Vagina (tissue), 2 donors: Measurements from ENCODE around the gene B9D1. TPM values are rescaled to one million over a fixed set of nuclear protein-coding genes. Genes with fewer than 3 reads are reported as not detected.

ENCODE experiments used
- DNase-seq, 2 donors: peaks; one replicate each; pipeline ENCODE4 v3.0.0-alpha.2; 2017; ENCODE audit errors: extremely low spot score in 2 of 2
- H3K27ac ChIP-seq: fragments of 200-600 bp; sonication (generic); one replicate; pipeline ENCODE4 v1.5.1; 2019
- H3K27me3 ChIP-seq: fragments of 200-600 bp; sonication (generic); one replicate; pipeline ENCODE4 v1.5.1; 2019
- H3K36me3 ChIP-seq, 2 donors: fragments of 200-600 bp; sonication (generic); one replicate each; pipeline ENCODE4 v1.5.1; 2017 to 2019
- H3K4me1 ChIP-seq: fragments of 200-600 bp; sonication (generic); one replicate; pipeline ENCODE4 v1.5.1; 2019
- H3K4me3 ChIP-seq, 2 donors: fragments of 200-600 bp; sonication (generic); 1 replicate in 1 of 2; 2 replicates in 1 of 2; pipeline ENCODE4 v1.5.1; 2016 to 2019
- H3K9me3 ChIP-seq: fragments of 200-600 bp; sonication (generic); one replicate; pipeline ENCODE4 v1.5.1; 2019
- CTCF ChIP-seq, 3 experiments: fragments of 450-650 bp in 2 of 3; fragments of 200-600 bp in 1 of 3; sonication (generic) in 1 of 3; IDR thresholded peaks; one replicate each; pipeline ENCODE4 v1.5.1; 2017 to 2019; ENCODE audit warnings: antibody characterized with exemption in 3 of 3, mild to moderate bottlenecking in 2 of 3, moderate library complexity in 2 of 3
- POLR2A ChIP-seq, 2 donors: fragments of 450-650 bp; IDR thresholded peaks; one replicate each; pipeline ENCODE4 v1.6.1; 2017; ENCODE audit warnings: antibody characterized with exemption in 2 of 2, mild to moderate bottlenecking in 2 of 2, moderate library complexity in 2 of 2
- POLR2AphosphoS5 ChIP-seq, 2 donors: sonication (generic); formaldehyde crosslinking; IDR thresholded peaks; one replicate each; pipeline ENCODE4 v1.9.0; 2017; ENCODE audit warnings: antibody characterized with exemption in 2 of 2, mild to moderate bottlenecking in 2 of 2, low read depth in 1 of 2; ENCODE audit not compliant: insufficient read depth in 1 of 2
- intact Hi-C: fragments of 100-400 bp; cut with DNase I; formaldehyde crosslinking; loops from one replicate; pipeline ENCODE4 v1.15.1; 2023
- total RNA-seq: library from RNA; depleted of rRNA; stranded (reverse); fragments of >200 nt; gene quantifications from one replicate; pipeline ENCODE4 v1.2.3, GENCODE V29; 2016

Gene B9D1
- total RNA-seq, 1 donor from 2014 or later: 50.6 TPM

- intact Hi-C loops: no loop called here
- peaks cover 18% of the 10 kb centered on the region for H3K4me1 ChIP-seq
- DNase-seq: no peak
- TF ChIP-seq POLR2AphosphoS5 (IDR thresholded peaks at IDR 0.05; ENCODE audit: insufficient read depth in 1 of 2, low read depth in 1 of 2): peak in 1 of 2 donors; percentile 6
- TF ChIP-seq CTCF (IDR thresholded peaks at IDR 0.05): no peak
- no peaks in the 10 kb centered on the region for H3K36me3 ChIP-seq
- no peaks in the 10 kb centered on the region for H3K9me3 ChIP-seq
- H3K4me3 ChIP-seq: no peak overlapping the region
- H3K27ac ChIP-seq: no peak overlapping the region
- H3K27me3 ChIP-seq: no peaks in the 10 kb centered on the region
Measured at GRCh38 chr17:19335951-19336631, 26.4 kb downstream of the B9D1 start.

GRCh38 chr17:19334331-19334730, 28.2 kb downstream of the B9D1 start:
- no peak for TF ChIP-seq POLR2AphosphoS5 (IDR thresholded peaks at IDR 0.05; ENCODE audit: insufficient read depth in 1 of 2, low read depth in 1 of 2)
- TF ChIP-seq CTCF (IDR thresholded peaks at IDR 0.05): no peak
- no peak for TF ChIP-seq POLR2A (IDR thresholded peaks at IDR 0.05)
- H3K4me3 ChIP-seq: no peak overlapping the region
- no peak for DNase-seq
- H3K4me1 ChIP-seq: peaks cover 18% of the 10 kb centered on the region
- no peaks in the 10 kb centered on the region for H3K9me3 ChIP-seq
- no peak overlapping the region for H3K27ac ChIP-seq
- intact Hi-C loops: no loop called here
- no peaks in the 10 kb centered on the region for H3K36me3 ChIP-seq
- no peaks in the 10 kb centered on the region for H3K27me3 ChIP-seq

- Histone ChIP-seq H3K4me3 (no peak overlapping the region), H3K9me3 (no peaks in the 10 kb centered on the region), H3K4me1 (peaks cover 18% of the 10 kb centered on the region), H3K27me3 (no peaks in the 10 kb centered on the region), H3K27ac (no peak overlapping the region), H3K36me3 (no peaks in the 10 kb centered on the region)
- intact Hi-C loops: no loop called here
- DNase-seq: no peak
- no peak for TF ChIP-seq CTCF (IDR thresholded peaks at IDR 0.05)
- no peak for TF ChIP-seq POLR2A (IDR thresholded peaks at IDR 0.05)
- no peak for TF ChIP-seq POLR2AphosphoS5 (IDR thresholded peaks at IDR 0.05; ENCODE audit: insufficient read depth in 1 of 2, low read depth in 1 of 2)
Measured at GRCh38 chr17:19333736-19334290, 28.7 kb downstream of the B9D1 start.

GRCh38 chr17:19333132-19333440, 29.4 kb downstream of the B9D1 start:
- Histone ChIP-seq H3K36me3 (no peaks in the 10 kb centered on the region), H3K4me3 (no peak overlapping the region), H3K9me3 (no peaks in the 10 kb centered on the region), H3K27me3 (no peaks in the 10 kb centered on the region), H3K4me1 (peaks cover 18% of the 10 kb centered on the region), H3K27ac (no peak overlapping the region)
- peak in 1 of 2 donors; percentile 90 for DNase-seq
- intact Hi-C loops: no loop called here
- no peak for TF ChIP-seq CTCF (IDR thresholded peaks at IDR 0.05)
- no peak for TF ChIP-seq POLR2AphosphoS5 (IDR thresholded peaks at IDR 0.05; ENCODE audit: insufficient read depth in 1 of 2, low read depth in 1 of 2)
- no peak for TF ChIP-seq POLR2A (IDR thresholded peaks at IDR 0.05)

GRCh38 chr17:19332371-19333131, 30.0 kb downstream of the B9D1 start:
- no peak for DNase-seq
- intact Hi-C loops: no loop called here
- H3K27ac ChIP-seq: no peak overlapping the region
- peaks cover 13% of the 10 kb centered on the region for H3K4me1 ChIP-seq
- no peaks in the 10 kb centered on the region for H3K27me3 ChIP-seq
- TF ChIP-seq POLR2A (IDR thresholded peaks at IDR 0.05): no peak
- no peaks in the 10 kb centered on the region for H3K36me3 ChIP-seq
- no peak overlapping the region for H3K4me3 ChIP-seq
- H3K9me3 ChIP-seq: no peaks in the 10 kb centered on the region
